OCI-M1 (cell line): ENCODE results near the gene TRPV5.
A peak's percentile ranks its signal among the peaks of the same experiment; 100 is the strongest.

ENCODE experiments used
- DNase-seq: peaks from one replicate; lab custom pipeline; 2025; lab: John Stamatoyannopoulos, UW

The TRPV5 gene

DNA sequence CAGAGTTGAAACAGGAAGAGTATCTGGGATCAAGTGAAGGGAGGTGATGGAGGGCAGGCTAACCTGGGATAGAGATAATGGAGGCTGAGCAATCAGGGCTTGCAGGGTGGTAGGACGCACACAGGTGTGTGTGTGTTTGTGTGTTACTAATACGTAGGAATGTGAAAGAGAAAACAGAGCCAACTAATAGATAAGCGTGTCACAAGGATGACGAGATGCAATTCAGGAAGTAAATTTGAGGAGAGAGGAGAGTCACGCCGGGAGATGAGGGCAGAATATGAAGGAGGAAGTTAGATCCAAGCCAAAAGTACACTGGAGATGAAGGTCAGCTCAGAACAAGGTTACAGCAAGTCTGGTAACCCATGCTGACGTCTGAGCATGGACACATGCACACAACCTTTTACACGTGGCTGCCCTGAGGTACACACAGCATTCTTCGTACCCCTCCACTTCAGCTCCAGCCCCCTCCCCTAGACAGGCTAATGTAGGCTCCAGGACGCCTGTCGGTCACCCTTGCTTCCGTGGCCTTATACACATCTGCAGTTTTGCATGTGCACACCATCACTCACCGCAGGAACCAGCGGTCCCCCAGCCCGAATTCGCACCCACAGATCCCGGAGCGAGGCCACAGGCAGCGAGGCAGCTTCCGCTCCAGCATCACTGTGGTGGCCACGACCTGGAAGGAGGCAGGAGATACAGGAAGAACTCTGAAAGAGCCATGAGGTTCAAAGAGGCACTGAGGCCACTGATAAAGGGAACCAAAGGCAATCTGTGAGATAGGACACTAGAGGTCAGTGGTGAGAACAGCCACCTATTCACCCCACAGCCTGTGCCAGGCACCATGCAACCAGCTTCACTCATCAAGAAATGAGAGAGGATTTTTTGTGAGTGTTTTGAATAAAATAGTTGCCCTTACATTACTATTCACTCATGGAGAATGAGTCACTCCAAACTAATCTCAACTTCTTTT is 24.3 kb downstream of the TRPV5 start:
- DNase-seq, result peak; percentile 14

DNA sequence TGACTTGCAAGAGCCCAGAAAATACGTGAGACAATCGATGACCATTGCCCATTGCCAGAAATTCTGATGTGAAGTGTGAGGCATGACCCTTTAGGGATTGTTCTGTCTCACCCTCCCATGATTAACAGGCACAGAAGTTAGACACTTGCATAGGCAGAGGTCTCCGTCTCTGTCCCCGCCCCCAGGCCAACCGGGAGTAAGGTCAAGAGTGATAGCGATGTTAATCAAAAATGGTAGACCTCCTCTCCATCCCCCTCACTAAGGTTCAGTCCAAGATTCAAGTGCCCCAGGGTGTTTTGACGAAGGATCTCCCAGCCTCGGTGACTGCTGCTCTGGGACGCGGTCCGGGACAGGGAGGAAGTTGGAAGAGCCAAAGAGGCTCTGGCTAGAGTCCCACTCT is 25.3 kb downstream of the TRPV5 start:
- DNase-seq, result no peak

DNA sequence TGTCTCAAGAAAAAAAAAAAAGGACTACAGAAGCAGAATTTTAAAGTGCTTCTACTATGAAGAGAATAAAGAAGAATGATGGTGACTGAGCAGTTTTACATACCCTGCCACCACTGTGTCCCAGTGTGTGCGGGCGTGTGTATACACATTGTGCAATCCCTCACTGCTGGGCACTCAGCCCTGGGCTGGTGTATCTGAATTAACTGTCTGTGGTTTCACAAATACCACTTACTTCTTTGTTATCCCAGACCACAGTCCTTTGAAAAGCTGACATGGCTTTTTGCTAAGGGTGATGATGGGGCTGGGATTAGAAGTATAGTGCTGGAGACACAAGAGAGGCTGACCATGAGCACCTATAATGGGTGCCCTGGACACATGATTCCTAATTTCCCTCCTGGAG is 26.9 kb downstream of the TRPV5 start:
- no peak for DNase-seq

GRCh38 chr7:142905759-142906158 is 27.8 kb downstream of the TRPV5 start:
- DNase-seq, result no peak

- DNase-seq, result no peak
Measured at GRCh38 chr7:142904128-142904527, 29.4 kb downstream of the TRPV5 start.

DNA sequence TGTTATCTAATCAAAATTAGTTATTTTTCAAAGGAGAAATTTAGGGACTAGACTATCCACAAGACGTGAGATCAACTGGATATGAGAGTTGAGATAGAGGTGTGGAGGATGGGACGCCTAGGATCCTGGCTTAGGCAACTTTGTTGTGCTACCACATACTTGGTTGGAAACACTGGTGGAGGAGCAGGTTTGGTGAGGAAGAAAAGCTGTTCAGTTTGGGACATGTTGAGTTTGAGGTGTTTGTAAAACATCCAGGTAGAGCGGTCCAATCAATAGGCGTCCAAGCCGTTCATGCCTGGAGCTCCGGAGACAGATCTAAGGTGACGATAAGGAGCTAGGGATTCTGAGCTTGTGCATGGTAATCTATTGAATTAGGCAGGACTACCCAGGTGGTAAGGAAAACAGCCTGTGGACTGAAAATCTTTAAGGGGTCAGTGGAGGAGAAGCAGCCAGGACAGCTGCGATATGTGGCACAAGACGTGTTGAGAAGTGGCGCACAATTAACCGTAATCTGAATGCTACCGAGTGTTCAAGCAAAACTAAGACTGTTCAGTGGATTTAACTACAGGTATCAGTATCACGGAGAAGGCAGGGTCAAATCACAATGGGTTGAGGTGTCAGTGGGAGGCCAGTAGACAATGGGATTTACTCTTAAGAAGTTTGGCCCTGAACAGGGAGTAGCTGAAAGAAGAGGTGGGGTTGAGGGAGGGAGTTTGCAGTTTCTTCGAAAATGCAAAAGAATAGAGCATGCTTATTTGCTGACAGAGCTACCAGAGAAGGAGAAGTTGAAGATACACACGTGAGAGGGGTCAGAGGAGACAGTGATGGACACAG is 31.9 kb downstream of the TRPV5 start:
- DNase-seq, result no peak

DNA sequence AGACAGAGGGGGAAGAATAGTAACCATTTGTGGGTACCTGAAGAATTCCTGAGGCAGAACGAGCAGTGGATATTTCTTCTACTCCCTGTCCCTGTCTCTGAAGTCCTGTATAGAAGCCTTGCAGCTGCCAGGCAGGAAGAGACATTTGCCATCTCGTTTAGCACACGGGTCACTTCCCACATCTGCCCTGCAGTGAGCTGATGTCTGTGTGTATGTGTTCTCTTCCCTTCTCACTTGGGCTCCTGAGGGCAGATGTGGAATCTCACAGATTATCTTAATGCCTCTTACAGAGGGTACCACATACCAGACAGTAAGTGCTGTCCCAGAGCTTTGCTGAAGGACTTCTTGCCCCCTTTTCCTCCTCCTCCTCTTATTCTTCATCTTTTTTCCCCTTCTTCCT is 33.9 kb downstream of the TRPV5 start:
- no peak for DNase-seq

GRCh38 chr7:142898377-142899170 is 35.0 kb downstream of the TRPV5 start:
- no peak for DNase-seq

- no peak for DNase-seq
Measured at GRCh38 chr7:142897691-142898090, 35.9 kb downstream of the TRPV5 start.

- no peak for DNase-seq
Measured at GRCh38 chr7:142896741-142897379, 36.7 kb downstream of the TRPV5 start.

- DNase-seq, result no peak
Measured at GRCh38 chr7:142896151-142896550, 37.4 kb downstream of the TRPV5 start.

DNA sequence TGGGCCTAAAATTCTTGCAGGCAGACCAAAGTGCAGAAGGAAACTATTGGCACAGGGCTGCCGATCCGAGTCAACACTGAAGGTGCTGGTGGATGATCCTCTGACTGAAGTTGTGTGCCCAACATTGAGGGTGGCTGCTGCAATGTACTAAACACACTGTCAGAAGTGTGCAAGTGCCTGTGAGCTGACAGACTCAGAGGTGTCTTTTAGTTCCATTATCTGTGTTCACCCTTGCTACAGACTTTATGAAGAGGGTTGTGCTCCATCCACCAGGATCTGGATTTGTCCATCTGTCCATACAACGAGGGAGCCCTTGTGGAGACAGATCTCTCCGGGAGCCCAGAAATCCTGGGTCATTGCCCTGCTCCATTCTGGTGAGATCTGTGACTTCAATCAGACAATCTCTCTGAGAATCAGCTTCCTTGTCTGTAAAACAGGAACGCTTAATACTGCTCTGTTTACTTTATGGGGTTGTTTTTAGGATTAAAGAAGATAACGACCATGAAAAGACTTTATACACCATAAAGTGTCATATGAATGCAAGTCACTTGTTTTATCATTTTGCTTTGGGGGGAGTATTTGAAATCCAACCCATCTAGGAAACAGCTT is 38.5 kb downstream of the TRPV5 start:
- no peak for DNase-seq

GRCh38 chr7:142894112-142894984 is 39.2 kb downstream of the TRPV5 start:
- no peak for DNase-seq

- no peak for DNase-seq
Measured at GRCh38 chr7:142892951-142893350, 40.6 kb downstream of the TRPV5 start.

DNA sequence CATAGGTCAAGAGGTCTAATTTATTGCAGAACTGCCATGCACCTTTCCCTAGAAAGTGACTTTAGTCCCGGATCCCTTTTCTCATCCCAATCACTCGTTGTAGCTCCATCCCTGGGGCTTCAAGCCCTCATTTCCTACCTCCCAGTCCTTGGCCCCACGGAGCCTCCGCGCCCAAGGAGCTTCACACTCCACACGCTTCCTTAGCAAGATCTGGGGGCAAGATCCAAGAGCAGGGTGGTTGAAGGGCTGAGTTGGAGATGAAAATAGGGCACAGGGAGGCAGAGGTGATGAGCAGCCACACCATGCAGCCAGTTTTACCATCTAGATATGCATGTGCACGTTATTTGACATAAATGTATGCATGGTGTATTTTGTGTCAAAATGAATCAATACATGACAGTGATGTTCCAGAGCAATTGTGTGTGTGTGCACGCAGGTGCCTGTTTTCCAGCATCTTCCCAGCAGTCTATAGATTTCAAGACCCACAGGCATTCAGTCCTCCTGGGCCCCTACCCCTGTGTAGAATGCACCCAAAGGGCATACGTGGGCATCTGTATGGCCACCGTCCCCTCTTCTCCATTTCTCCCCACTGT is 42.0 kb downstream of the TRPV5 start:
- DNase-seq, result no peak

GRCh38 chr7:142890874-142891485 is 42.6 kb downstream of the TRPV5 start:
- no peak for DNase-seq

DNA sequence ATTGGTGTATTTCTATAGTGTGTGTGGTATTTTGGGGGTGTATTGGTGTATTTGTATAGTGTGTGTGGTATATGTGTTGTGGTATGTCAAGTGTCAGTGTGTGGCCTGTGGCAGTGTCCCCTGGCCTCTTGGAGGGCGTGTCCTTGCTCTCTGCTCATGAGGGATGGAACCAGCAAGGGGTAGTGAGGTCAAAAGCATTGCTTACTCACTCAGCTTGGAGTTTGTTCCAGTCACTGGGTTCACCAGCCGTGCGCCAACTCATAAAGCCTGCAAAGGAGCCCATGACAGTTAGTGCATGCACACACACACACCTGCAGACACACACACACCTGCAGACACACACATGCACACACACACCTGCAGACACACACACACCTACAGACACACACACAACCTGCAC is 43.7 kb downstream of the TRPV5 start:
- no peak for DNase-seq

DNA sequence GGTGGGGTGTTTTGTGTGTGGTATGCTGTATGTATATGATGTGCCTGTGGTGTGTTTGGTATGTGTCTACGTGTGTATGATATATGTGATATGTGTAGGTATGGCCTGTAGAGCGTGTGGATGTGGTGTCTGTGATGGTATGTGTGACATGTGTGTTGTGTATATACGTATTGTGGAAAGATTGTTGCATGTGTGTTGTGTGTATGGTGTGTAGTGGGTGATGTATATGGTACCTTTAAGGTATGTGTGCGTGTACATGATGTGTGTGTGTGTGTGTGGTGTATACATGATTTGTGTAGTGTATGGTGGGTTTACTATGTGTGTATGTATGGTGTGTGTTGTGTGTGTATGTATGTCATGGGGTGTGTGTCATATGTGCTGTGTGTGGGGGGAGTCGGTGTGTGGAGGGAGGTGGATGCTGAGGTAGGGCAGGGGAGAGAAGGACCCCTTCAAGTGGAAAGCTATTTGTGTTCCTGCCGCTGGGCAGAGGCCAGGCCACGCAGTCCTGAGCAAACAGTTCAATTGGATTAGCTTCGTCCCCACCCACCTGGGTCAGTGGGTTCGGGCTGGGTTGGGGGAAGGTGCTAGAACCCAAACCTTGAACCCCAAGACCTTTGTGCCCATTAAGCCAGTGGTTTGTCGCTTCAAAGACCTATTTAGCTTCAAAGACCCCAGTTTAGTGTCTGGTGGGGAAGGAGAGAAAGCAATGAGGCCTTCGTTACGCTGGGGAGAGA is 46.1 kb downstream of the TRPV5 start:
- DNase-seq, result no peak

- no peak for DNase-seq
Measured at GRCh38 chr7:142886866-142887265, 46.7 kb downstream of the TRPV5 start.
